Bronchial epithelial cell (primary cell): ENCODE data around the gene MAJIN. TPM values are rescaled to one million over a fixed set of nuclear protein-coding genes. Genes with fewer than 3 reads are reported as not detected.

Source experiments
- DNase-seq: peaks from one replicate; pipeline ENCODE4 v3.0.0-alpha.2; 2010; ENCODE audit warnings: low read depth
- FAIRE-seq: peaks from 2 replicates; lab custom pipeline; 2011; peaks lifted over from hg19 to GRCh38; lab: Jason Lieb, UNC
- H3K27me3 ChIP-seq: 2 replicates; pipeline ENCODE4 v1.5.1; 2011; ENCODE audit warnings: low read length; ENCODE audit not compliant: control insufficient read depth, insufficient read depth
- H3K36me3 ChIP-seq: 2 replicates; pipeline ENCODE4 v1.5.1; 2011; ENCODE audit warnings: low read length; ENCODE audit not compliant: control insufficient read depth, insufficient read depth
- H3K4me3 ChIP-seq: 2 replicates; pipeline ENCODE4 v1.5.1; 2011; ENCODE audit warnings: mild to moderate bottlenecking, low read depth, low read length, control low read depth
- total RNA-seq: library from RNA; depleted of rRNA; stranded (reverse); fragments of >200 nt; gene quantifications from 2 replicates; pipeline ENCODE4 v1.2.1, GENCODE V29; 2014
- TF ChIP-seq, protein P1 (sequence below): IDR thresholded peaks from 2 replicates; pipeline ENCODE4 v1.5.1; 2011; ENCODE audit warnings: mild to moderate bottlenecking, moderate library complexity, low read length, control low read depth, inconsistent platforms; ENCODE audit not compliant: insufficient read depth, severe bottlenecking

MAJIN gene
- total RNA-seq, 1 donor from 2014 or later: not detected

DNA sequence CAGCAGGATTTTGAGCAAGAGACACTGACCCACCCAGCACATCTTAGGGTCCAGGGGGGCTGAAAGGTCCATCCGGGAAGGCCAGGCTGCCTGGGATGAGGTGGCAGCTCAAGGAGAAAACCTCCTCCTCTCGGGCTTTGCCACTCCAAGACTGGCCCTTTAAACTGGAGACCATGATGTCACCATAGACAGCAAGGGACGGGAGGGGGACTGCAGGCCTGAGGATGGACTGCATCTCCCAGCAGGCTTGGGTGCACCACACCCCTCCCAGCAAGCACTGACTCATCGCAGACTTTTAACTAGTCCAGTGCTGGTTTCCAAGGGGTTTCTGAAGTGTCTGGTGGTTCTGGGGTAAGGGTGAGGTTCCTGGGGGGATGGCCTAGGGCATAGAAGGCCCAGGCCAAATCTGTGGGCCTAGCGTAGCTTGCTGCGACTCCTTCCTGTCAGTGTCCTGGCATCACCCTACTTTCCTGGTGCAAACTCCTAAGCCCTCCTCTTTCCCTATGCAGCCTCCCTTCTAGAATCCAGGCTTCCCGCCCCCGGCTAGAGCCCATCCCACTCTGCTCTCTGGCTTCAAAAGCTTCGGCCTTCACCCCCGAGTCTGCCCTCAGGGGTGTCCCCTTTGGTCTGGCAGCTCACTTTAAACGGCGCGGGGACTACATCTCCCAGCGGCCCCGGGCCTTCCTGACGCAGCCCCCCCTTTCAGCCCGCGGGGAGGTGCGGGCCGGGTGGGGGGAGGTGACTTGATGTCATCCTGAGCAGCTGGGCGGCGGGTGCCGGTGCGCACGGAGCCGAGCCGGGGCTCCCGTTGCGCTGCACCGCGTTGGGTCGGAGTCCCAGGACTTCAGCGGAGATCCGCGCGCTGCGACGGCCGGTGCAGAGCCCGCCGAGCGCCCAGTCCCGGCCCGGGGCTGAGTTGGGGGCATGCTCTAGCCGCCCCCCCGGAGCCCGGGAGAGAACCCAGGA is 47.7 kb downstream of the MAJIN start, which contains the start of gene PPP2R5B:
Gene PPP2R5B (plus strand): TSS at position 746 of the 966 bp plus-strand sequence. CDS start 1,046 bp downstream, outside the sequence.
- H3K4me3 ChIP-seq: peak within 1 kb of the TSS; percentile 83
- TF ChIP-seq, protein P1, sequence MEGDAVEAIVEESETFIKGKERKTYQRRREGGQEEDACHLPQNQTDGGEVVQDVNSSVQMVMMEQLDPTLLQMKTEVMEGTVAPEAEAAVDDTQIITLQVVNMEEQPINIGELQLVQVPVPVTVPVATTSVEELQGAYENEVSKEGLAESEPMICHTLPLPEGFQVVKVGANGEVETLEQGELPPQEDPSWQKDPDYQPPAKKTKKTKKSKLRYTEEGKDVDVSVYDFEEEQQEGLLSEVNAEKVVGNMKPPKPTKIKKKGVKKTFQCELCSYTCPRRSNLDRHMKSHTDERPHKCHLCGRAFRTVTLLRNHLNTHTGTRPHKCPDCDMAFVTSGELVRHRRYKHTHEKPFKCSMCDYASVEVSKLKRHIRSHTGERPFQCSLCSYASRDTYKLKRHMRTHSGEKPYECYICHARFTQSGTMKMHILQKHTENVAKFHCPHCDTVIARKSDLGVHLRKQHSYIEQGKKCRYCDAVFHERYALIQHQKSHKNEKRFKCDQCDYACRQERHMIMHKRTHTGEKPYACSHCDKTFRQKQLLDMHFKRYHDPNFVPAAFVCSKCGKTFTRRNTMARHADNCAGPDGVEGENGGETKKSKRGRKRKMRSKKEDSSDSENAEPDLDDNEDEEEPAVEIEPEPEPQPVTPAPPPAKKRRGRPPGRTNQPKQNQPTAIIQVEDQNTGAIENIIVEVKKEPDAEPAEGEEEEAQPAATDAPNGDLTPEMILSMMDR: no peak
- DNase-seq: peak; percentile 91
- FAIRE-seq: peak; percentile 95
- peaks cover 9% of the 10 kb centered on the region for H3K36me3 ChIP-seq
- H3K27me3 ChIP-seq: no peaks in the 10 kb centered on the region

DNA sequence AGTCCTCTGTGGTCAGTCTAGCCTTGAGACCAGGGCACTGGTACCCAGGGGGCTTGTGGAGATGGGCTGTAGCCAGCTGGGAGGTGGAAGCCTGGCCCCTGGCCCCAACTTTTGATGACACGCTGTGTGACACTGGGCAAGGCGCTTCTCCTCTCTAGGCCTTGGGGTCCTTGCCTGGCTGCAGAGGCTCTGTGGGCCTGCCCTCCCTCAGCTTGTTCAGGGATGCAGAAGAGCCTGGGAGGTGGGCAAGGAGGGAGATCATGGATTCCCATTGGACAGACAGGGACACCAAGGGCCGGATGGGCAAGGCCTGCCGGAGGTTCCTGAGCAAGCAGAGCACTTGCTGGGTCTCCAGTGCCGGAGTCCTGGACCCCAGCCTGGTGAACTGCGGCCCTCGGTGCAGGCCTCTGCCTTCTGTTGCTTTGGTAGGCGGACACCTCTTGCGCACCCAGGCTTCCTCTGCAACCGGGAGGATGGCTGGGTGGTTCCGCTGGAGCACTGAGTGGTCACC is 48.7 kb downstream of the MAJIN start:
- DNase-seq: no peak
- Histone ChIP-seq H3K36me3 (peaks cover 8% of the 10 kb centered on the region), H3K27me3 (no peaks in the 10 kb centered on the region), H3K4me3 (no peak overlapping the region)
- no peak for FAIRE-seq
- TF ChIP-seq, protein P1: no peak

DNA sequence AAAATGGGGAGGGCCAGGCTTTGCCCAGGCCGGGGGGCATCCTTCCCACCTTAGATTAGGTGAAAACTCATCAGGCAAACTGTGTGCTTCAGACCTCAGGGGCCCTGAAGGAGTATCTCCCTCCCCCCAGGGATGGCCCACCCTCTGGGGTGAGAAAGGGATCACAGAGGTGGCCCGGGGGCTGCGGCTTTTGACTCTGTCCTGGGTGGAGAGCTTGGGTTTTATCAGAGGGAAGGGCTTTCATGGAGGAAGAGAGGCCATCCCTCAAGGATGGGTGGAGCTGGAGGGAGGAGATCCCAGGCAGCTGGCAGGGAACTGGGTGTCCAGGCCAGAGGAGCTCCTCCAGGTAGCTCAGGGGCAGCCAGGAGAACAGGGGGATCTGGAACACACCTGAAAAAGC is 50.5 kb downstream of the MAJIN start:
- H3K27me3 ChIP-seq: no peaks in the 10 kb centered on the region
- TF ChIP-seq, protein P1: no peak

DNA sequence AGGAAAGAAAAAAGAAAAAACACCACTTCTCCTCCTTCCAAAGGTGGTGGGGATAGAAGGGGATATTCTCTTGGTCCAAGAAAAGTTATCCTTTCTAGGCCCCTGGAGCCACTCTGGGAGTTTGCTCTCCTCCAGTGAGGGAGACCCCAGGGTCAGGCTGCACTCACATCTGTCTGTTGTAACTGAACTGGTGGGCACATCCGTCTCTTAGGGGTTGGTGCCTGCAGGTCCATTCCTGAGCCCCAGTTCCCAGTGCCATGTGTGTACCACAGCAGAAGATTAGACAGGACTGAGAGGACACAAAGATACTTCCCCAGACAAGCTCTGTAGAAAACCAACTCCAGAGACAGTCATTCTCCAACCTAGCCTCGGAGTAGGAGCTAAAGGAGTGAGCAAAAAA is 51.8 kb downstream of the MAJIN start:
- FAIRE-seq: no peak

More for the DNA sequence above, 50.5 kb downstream of the MAJIN start:
- no peak for DNase-seq
- H3K4me3 ChIP-seq: no peak overlapping the region
- no peaks in the 10 kb centered on the region for H3K36me3 ChIP-seq
- FAIRE-seq: no peak

DNA sequence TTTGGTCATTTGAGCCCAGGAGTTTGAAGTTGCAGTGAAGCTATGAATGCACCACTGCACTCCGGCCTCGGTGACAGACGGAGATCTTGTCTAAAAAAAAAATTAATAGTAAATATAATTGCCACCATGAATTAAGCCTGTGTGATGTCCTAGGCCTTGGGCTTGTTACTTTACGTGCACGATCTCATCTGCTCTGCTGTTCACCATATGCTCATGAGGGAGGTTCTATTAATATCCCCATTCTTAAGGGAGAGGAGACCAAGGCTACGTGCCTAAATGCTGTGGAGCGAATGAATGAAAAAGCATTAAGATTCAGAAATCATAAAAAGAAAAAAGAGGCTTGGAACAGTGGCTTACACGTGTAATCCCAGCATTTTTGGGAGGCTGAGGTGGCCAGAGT is 52.3 kb downstream of the MAJIN start:
- FAIRE-seq: no peak

More for the DNA sequence above, 51.8 kb downstream of the MAJIN start:
- no peak for DNase-seq
- H3K4me3 ChIP-seq: no peak overlapping the region
- no peaks in the 10 kb centered on the region for H3K36me3 ChIP-seq
- H3K27me3 ChIP-seq: no peaks in the 10 kb centered on the region
- TF ChIP-seq, protein P1: no peak

More for the DNA sequence above, 52.3 kb downstream of the MAJIN start:
- Histone ChIP-seq H3K27me3 (no peaks in the 10 kb centered on the region), H3K4me3 (no peak overlapping the region), H3K36me3 (no peaks in the 10 kb centered on the region)
- TF ChIP-seq, protein P1: no peak
- no peak for DNase-seq
